ENCODE results near the gene CCDC178.

CCDC178 gene

DNA sequence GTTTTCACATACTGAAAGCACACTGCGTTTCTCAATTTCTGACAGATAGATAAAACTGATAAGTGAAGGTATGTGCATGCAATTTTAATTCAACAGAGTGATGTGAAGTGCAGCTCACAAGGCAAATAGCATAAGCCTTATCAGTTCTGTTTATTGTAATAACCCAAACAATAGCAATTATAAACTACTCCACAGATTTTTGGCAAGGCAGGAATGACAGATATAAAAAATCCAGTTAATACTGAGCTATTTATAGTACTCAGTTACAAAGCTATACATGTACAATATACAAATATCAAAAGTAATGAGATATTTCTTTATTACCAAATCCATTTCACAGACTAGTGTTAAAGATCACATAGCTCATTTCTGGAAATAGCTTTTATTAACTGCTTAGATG lies 456.8 kb downstream of the CCDC178 start:
- no peaks in the 10 kb centered on the region for H3K27me3 ChIP-seq (ENCODE audit: low read length)
- H3K4me2 ChIP-seq (ENCODE audit: low read depth, low read length, poor library complexity, severe bottlenecking) = no peak overlapping the region
- no peak overlapping the region for H3K9ac ChIP-seq (ENCODE audit: low read length)
- H3K9me3 ChIP-seq (ENCODE audit: insufficient read depth, low read length) = no peaks in the 10 kb centered on the region
- H3F3A ChIP-seq (ENCODE audit: insufficient read depth) = no peaks in the 10 kb centered on the region
- H3K36me3 ChIP-seq (ENCODE audit: low read length) = no peaks in the 10 kb centered on the region
- no peak overlapping the region for H3K4me3 ChIP-seq (ENCODE audit: insufficient read depth, low read length, poor library complexity, severe bottlenecking)
- H2AFZ ChIP-seq (ENCODE audit: low read depth, low read length, severe bottlenecking) = no peak overlapping the region
- peaks cover 7% of the 10 kb centered on the region; the same call in 1 of the 2 replicates for H4K20me1 ChIP-seq (ENCODE audit: low read depth, low read length)
- TF ChIP-seq, protein P1, sequence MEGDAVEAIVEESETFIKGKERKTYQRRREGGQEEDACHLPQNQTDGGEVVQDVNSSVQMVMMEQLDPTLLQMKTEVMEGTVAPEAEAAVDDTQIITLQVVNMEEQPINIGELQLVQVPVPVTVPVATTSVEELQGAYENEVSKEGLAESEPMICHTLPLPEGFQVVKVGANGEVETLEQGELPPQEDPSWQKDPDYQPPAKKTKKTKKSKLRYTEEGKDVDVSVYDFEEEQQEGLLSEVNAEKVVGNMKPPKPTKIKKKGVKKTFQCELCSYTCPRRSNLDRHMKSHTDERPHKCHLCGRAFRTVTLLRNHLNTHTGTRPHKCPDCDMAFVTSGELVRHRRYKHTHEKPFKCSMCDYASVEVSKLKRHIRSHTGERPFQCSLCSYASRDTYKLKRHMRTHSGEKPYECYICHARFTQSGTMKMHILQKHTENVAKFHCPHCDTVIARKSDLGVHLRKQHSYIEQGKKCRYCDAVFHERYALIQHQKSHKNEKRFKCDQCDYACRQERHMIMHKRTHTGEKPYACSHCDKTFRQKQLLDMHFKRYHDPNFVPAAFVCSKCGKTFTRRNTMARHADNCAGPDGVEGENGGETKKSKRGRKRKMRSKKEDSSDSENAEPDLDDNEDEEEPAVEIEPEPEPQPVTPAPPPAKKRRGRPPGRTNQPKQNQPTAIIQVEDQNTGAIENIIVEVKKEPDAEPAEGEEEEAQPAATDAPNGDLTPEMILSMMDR (IDR thresholded peaks at IDR 0.05; ENCODE audit: insufficient read depth, low read length, poor library complexity, severe bottlenecking) = no peak
- TF ChIP-seq EZH2phosphoT487 (conservative IDR thresholded peaks at IDR 0.05; ENCODE audit: low read length) = no peak
- no peak overlapping the region for H3K27ac ChIP-seq (ENCODE audit: low read depth, low read length)
- no peaks in the 10 kb centered on the region for H3K79me2 ChIP-seq (ENCODE audit: insufficient read depth, low read length)
- H3K9me2 ChIP-seq (replicated peaks; ENCODE audit: insufficient read depth, low read length) = no peaks in the 10 kb centered on the region

DNA sequence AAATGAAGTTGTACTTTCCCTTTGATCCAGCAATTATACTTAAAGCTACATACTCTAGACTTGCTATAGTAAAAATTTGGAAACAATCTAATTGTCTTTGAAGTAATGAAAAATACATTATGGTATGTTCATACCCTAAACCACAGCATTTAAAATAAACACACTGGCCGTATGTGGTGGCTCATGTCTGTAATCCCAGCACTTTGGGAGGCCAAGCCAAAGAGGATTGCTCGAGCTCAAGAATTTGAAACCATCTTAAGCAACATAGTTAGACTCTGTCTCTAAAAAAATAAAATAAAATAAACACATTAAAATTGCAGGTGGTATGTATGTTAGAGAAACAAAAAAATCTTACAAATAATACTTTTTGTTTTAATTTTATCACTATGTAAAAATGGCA lies 459.6 kb downstream of the CCDC178 start:
- Histone ChIP-seq H3K36me3 (ENCODE audit: low read length) (no peaks in the 10 kb centered on the region), H3K4me2 (ENCODE audit: low read depth, low read length, poor library complexity, severe bottlenecking) (no peak overlapping the region), H4K20me1 (ENCODE audit: low read depth, low read length) (peaks cover 2% of the 10 kb centered on the region; the same call in 1 of the 2 replicates), H3K79me2 (ENCODE audit: insufficient read depth, low read length) (no peaks in the 10 kb centered on the region), H3K9me3 (ENCODE audit: insufficient read depth, low read length) (no peaks in the 10 kb centered on the region), H3K9ac (ENCODE audit: low read length) (no peak overlapping the region), H3K4me3 (ENCODE audit: insufficient read depth, low read length, poor library complexity, severe bottlenecking) (no peak overlapping the region), H2AFZ (ENCODE audit: low read depth, low read length, severe bottlenecking) (no peak overlapping the region), H3K9me2 (replicated peaks; ENCODE audit: insufficient read depth, low read length) (no peaks in the 10 kb centered on the region), H3K27ac (ENCODE audit: low read depth, low read length) (no peak overlapping the region), H3F3A (ENCODE audit: insufficient read depth) (no peaks in the 10 kb centered on the region), H3K27me3 (ENCODE audit: low read length) (no peaks in the 10 kb centered on the region)
- TF ChIP-seq, protein P1 (IDR thresholded peaks at IDR 0.05; ENCODE audit: insufficient read depth, low read length, poor library complexity, severe bottlenecking) = no peak
- TF ChIP-seq EZH2phosphoT487 (conservative IDR thresholded peaks at IDR 0.05; ENCODE audit: low read length) = no peak

DNA sequence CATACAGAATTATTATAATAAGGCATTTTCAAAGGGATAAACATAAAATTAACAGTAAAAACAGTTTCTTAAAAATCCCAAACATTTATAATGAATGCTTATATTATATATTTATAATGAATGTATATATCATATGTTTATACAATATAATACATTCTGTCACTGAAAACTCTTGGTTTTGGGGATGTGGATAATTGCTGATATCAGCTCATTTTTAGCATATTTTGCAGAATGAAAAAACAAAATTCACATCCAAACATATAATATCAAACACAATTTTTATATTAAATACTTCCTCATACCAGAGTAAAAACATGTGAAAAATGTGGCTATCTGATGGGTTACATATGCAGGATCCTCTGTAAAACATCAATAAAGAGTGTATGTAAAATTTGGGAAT lies 465.0 kb downstream of the CCDC178 start:
- H3K9me3 ChIP-seq (ENCODE audit: insufficient read depth, low read length) = no peaks in the 10 kb centered on the region

More for the DNA sequence above, 465.0 kb downstream of the CCDC178 start:
- Histone ChIP-seq H3K4me3 (ENCODE audit: insufficient read depth, low read length, poor library complexity, severe bottlenecking) (no peak overlapping the region), H3K27ac (ENCODE audit: low read depth, low read length) (no peak overlapping the region), H4K20me1 (ENCODE audit: low read depth, low read length) (no peaks in the 10 kb centered on the region), H3F3A (ENCODE audit: insufficient read depth) (no peaks in the 10 kb centered on the region), H3K9me2 (replicated peaks; ENCODE audit: insufficient read depth, low read length) (no peaks in the 10 kb centered on the region), H3K9ac (ENCODE audit: low read length) (no peak overlapping the region), H3K4me2 (ENCODE audit: low read depth, low read length, poor library complexity, severe bottlenecking) (no peak overlapping the region), H3K36me3 (ENCODE audit: low read length) (no peaks in the 10 kb centered on the region), H3K27me3 (ENCODE audit: low read length) (no peaks in the 10 kb centered on the region), H3K79me2 (ENCODE audit: insufficient read depth, low read length) (no peaks in the 10 kb centered on the region), H2AFZ (ENCODE audit: low read depth, low read length, severe bottlenecking) (no peak overlapping the region)
- TF ChIP-seq, protein P1 (IDR thresholded peaks at IDR 0.05; ENCODE audit: insufficient read depth, low read length, poor library complexity, severe bottlenecking) = no peak
- TF ChIP-seq EZH2phosphoT487 (conservative IDR thresholded peaks at IDR 0.05; ENCODE audit: low read length) = no peak

Measured in SU-DHL-6 (cell line).